Heart left ventricle (tissue), 16 donors: ENCODE results near the gene PACRG. TPM values are rescaled to one million over a fixed set of nuclear protein-coding genes. Genes with fewer than 3 reads are reported as not detected.

Experiments
- ATAC-seq, 4 donors: fragments of 200-7000 bp; cut with Tn5 transposase; one replicate each; pipeline ENCODE4 v1.9.1; 2020 to 2022; ENCODE audit warnings: moderate library complexity in 4 of 4, mild to moderate bottlenecking in 3 of 4, moderate number of reproducible peaks in 1 of 4
- DNase-seq, 5 donors: peaks; one replicate each; pipeline ENCODE4 v3.0.0-alpha.2; 2020
- H3K27ac ChIP-seq, 12 donors: fragments of 200-600 bp; sonication (generic) in 4 of 12; one replicate each; pipeline versions ENCODE4 v1.5.0 to v1.8.0; 2016 to 2022; ENCODE audit warnings: mild to moderate bottlenecking in 2 of 12
- H3K27me3 ChIP-seq, 9 donors: fragments of 200-600 bp; sonication (generic) in 2 of 9; one replicate each; pipeline versions ENCODE4 v1.5.1 to v1.8.0; 2016 to 2022; ENCODE audit warnings: mild to moderate bottlenecking in 3 of 9
- H3K36me3 ChIP-seq, 9 donors: fragments of 200-600 bp; sonication (generic) in 2 of 9; one replicate each; pipeline versions ENCODE4 v1.5.0 to v1.8.0; 2018 to 2022; ENCODE audit warnings: mild to moderate bottlenecking in 2 of 9
- H3K4me1 ChIP-seq, 12 donors: fragments of 200-600 bp; sonication (generic) in 4 of 12; one replicate each; pipeline versions ENCODE4 v1.5.0 to v1.8.0; 2016 to 2022; ENCODE audit warnings: mild to moderate bottlenecking in 3 of 12
- H3K4me3 ChIP-seq, 12 donors: fragments of 200-600 bp; sonication (generic) in 4 of 12; one replicate each; pipeline versions ENCODE4 v1.5.0 to v1.8.0; 2017 to 2022; ENCODE audit warnings: mild to moderate bottlenecking in 9 of 12, moderate library complexity in 4 of 12
- H3K9me3 ChIP-seq, 12 donors: fragments of 200-600 bp; sonication (generic) in 4 of 12; one replicate each; pipeline versions ENCODE4 v1.5.0 to v1.8.0; 2016 to 2022; ENCODE audit warnings: mild to moderate bottlenecking in 1 of 12
- POLR2A ChIP-seq, 2 donors: fragments of 450-650 bp; IDR thresholded peaks; one replicate each; pipeline ENCODE4 v1.6.1; 2017; ENCODE audit warnings: antibody characterized with exemption in 2 of 2, mild to moderate bottlenecking in 2 of 2, moderate library complexity in 2 of 2
- WGBS, 4 donors: extraction: QIAGEN DNeasy Blood & Tissue Kit in 2 of 4; methylation state at CpG; one replicate each; pipeline versions ENCODE4 v1.1.5 to v1.1.7; 2013 to 2018; 5-methylcytosine and 5-hydroxymethylcytosine counted together
- intact Hi-C, 10 donors: fragments of 100-400 bp; cut with DNase I; formaldehyde crosslinking; loops; one replicate each; pipeline versions ENCODE4 v1.11.1 to v1.14.2; 2022
- polyA plus RNA-seq, 2 donors: library from polyadenylated mRNA; stranded (reverse); fragments of 200-250 nt; gene quantifications; one replicate each; pipeline ENCODE4 v1.2.3, GENCODE V29; 2013
- total RNA-seq, 9 donors: library from RNA; depleted of rRNA in 2 of 9; stranded (reverse); fragments of >200 nt in 2 of 9; fragmentation: NEBNext Ultra II Directional in 3 of 9; extraction: Animal tissue kit (Norgen Biotek cat#: 25700) in 3 of 9; gene quantifications; one replicate each; pipeline versions ENCODE4 v1.1.0 to v1.2.4, GENCODE V29; 2016 to 2023
- TF ChIP-seq, protein P1 (sequence below), 12 donors: fragments of 200-600 bp; sonication (generic) in 4 of 12; IDR thresholded peaks; one replicate each; pipeline versions ENCODE4 v1.5.0 to v1.8.0; 2018 to 2022; ENCODE audit warnings: antibody characterized with exemption in 12 of 12, mild to moderate bottlenecking in 5 of 12
- donor health status: ischemic (EF 13 %, LVEDD 7.1; RV severe dilation, severe dysfunction).
- donor health status: healthy with polysubstance abuse.
- donor health status: DM: no; HTN: yes; CAD: no.
- donor health status: DM: no; HTN: no; CAD: no.
- donor health status: ischemic (EF 25% LVEDD 6.9; RV normal size, moderate dysfunction).
- donor health status: ischemic (EF 25% LVEDD 5.7; RV mildly dilated, moderate dysfunction).
- donor health status: healthy.
- donor health status: DM: yes; HTN: yes; CAD: no.
- donor health status: ischemic (EF 35%, LVEDD 5.7; RV mildly dilated, moderate dysfunction).
- donor health status: nonischemic (EF 11% LVEDD 7.7; RV severe dilation, severe dysfunction).
- donor health status: DM: yes; HTN: yes; CAD: no.
- donor health status: PGD.
- donor health status: ischemic (EF 29% LVEDD 5.4; RV normal size, mild dysfunction).
- donor health status: nonischemic (EF 23%, LVEDD 6.1; RV moderate dilation, normal function).

The PACRG gene
- total and polyA plus RNA-seq, 11 donors: 2.0 to 83.3 (median 11.8) TPM

DNA sequence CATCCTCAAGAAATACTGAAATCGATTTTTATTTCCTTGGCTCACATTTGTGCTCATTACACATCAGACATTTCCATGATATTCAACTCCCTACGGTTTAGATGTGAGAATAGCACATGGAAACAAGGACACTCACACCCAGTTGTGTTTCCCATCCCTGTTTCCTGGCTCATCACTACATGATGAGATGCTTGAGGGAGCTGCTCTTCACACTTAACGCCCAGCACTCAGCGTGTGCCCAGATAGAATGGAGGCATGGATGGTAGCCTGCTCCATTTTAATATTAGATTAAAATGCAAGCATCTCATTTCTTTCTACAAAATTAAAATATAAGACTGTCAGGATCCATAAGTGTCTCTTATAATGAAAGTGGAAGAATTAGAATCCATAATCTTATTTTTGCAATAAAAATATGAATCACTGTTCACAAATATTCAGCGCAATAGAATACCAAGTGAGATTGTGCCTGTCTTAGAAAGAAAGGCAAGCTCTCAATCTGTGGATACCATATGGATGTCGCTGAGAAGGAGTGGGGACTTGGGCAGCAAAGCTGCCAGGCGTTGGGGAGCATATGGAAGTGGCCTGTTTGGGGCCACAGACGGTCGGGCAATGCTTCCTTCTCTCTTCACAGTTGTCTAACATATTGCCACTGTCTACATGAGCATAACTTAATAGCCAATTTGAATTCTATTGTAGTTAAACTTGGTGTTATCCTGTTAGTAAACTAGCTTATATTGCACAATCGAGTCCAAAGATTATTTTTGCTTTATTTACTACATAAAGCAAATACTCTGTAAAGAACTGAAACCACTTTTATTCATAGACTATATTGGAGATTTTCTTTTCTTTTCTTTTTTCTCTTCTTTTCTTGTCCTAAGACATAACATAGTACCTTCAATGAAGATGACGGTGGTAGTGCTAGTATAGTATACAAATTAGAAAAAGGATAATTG, 479.9 kb downstream of the PACRG start:
- peaks cover 0 to 7% (median 0%) of the 10 kb centered on the region in 12 donors for H3K4me1 ChIP-seq
- peak overlapping the region in 6 of 12 donors; percentile 22 to 91 (median 81) for H3K27ac ChIP-seq
- peaks cover 0 to 36% (median 11%) of the 10 kb centered on the region in 12 donors for H3K9me3 ChIP-seq
- DNase-seq (no peak), ATAC-seq (no peak)
- TF ChIP-seq, protein P1, sequence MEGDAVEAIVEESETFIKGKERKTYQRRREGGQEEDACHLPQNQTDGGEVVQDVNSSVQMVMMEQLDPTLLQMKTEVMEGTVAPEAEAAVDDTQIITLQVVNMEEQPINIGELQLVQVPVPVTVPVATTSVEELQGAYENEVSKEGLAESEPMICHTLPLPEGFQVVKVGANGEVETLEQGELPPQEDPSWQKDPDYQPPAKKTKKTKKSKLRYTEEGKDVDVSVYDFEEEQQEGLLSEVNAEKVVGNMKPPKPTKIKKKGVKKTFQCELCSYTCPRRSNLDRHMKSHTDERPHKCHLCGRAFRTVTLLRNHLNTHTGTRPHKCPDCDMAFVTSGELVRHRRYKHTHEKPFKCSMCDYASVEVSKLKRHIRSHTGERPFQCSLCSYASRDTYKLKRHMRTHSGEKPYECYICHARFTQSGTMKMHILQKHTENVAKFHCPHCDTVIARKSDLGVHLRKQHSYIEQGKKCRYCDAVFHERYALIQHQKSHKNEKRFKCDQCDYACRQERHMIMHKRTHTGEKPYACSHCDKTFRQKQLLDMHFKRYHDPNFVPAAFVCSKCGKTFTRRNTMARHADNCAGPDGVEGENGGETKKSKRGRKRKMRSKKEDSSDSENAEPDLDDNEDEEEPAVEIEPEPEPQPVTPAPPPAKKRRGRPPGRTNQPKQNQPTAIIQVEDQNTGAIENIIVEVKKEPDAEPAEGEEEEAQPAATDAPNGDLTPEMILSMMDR (IDR thresholded peaks at IDR 0.05): no peak
- TF ChIP-seq POLR2A (IDR thresholded peaks at IDR 0.05): no peak
- H3K27me3 ChIP-seq: no peaks in the 10 kb centered on the region
- no peaks in the 10 kb centered on the region for H3K36me3 ChIP-seq
- H3K4me3 ChIP-seq: no peak overlapping the region
- intact Hi-C loops: loop anchor here in 2 of 10 donors (5.0 to 10.0 kb wide), 2 partner anchors 205 to 897 kb away; partner anchors contain the start of gene QKI (in 2 of the 2)
- WGBS, 4 donors: 78 to 83% (median 79%) methylated on average over 11 of the region's 11 CpGs

GRCh38 chr6:163209005-163209404, 481.2 kb downstream of the PACRG start:
- H3K4me1 ChIP-seq: peaks cover 0 to 7% (median 0%) of the 10 kb centered on the region in 12 donors
- intact Hi-C loops: loop anchor here in 2 of 10 donors (5.0 to 10.0 kb wide), 2 partner anchors 203 to 896 kb away; partner anchors contain the start of gene QKI (in 2 of the 2)
- no peaks in the 10 kb centered on the region for H3K36me3 ChIP-seq
- ATAC-seq (peak; percentile 96 to 97 (median 96)), DNase-seq (no peak)
- H3K9me3 ChIP-seq: peaks cover 0 to 41% (median 11%) of the 10 kb centered on the region in 12 donors
- H3K4me3 ChIP-seq: peak overlapping the region in 11 of 12 donors; percentile 24 to 56 (median 44)
- TF ChIP-seq POLR2A (IDR thresholded peaks at IDR 0.05): peak; percentile 20 to 63
- TF ChIP-seq, protein P1 (IDR thresholded peaks at IDR 0.05): no peak
- 38 to 47% (median 38%) methylated on average over 4 of the region's 4 CpGs for WGBS, 4 donors
- no peaks in the 10 kb centered on the region for H3K27me3 ChIP-seq
- H3K27ac ChIP-seq: peak overlapping the region; percentile 50 to 91 (median 81)

GRCh38 chr6:163212123-163212522, 484.3 kb downstream of the PACRG start:
- Histone ChIP-seq H3K9me3 (peaks cover 0 to 25% (median 11%) of the 10 kb centered on the region in 12 donors), H3K27me3 (no peaks in the 10 kb centered on the region), H3K4me1 (peaks cover 0 to 27% (median 5%) of the 10 kb centered on the region in 12 donors), H3K27ac (peak overlapping the region in 1 of 12 donors; percentile 80), H3K4me3 (no peak overlapping the region), H3K36me3 (no peaks in the 10 kb centered on the region)
- no peak for TF ChIP-seq POLR2A (IDR thresholded peaks at IDR 0.05)
- ATAC-seq (no peak), DNase-seq (no peak)
- intact Hi-C loops: loop anchor here in 2 of 10 donors (5.0 to 10.0 kb wide), 3 partner anchors 53 to 200 kb away; partner anchors contain the start of gene QKI (in 1 of the 2)
- 94 to 98% (median 96%) methylated on average over 1 of the region's 1 CpG for WGBS, 4 donors

- no peak for TF ChIP-seq POLR2A (IDR thresholded peaks at IDR 0.05)
- TF ChIP-seq, protein P1 (IDR thresholded peaks at IDR 0.05): no peak
- WGBS, 4 donors: 82 to 95% (median 90%) methylated on average over 1 of the region's 1 CpG
- Histone ChIP-seq H3K27ac (no peak overlapping the region), H3K36me3 (no peaks in the 10 kb centered on the region), H3K4me1 (peaks cover 0 to 36% (median 4%) of the 10 kb centered on the region in 12 donors), H3K9me3 (peaks cover 0 to 25% (median 11%) of the 10 kb centered on the region in 12 donors), H3K4me3 (no peak overlapping the region), H3K27me3 (no peaks in the 10 kb centered on the region)
- intact Hi-C loops: loop anchor here in 2 of 10 donors (5.0 to 10.0 kb wide), 3 partner anchors 51 to 198 kb away; partner anchors contain the start of gene QKI (in 1 of the 2)
- DNase-seq (no peak), ATAC-seq (no peak)
These were observed 486.5 kb downstream of the PACRG start for GRCh38 chr6:163214259-163214658.
